Measurements from ENCODE around the gene FOXK2. TPM values are rescaled to one million over a fixed set of nuclear protein-coding genes. Genes with fewer than 3 reads are reported as not detected.
"Not testable (repeated sequence)": the region's sequence is repeated elsewhere in the genome, so short reads cannot be mapped to it uniquely, and the experiment has no call there.

Gene FOXK2
- total RNA-seq, 1 donor: 29.3 TPM

DNA sequence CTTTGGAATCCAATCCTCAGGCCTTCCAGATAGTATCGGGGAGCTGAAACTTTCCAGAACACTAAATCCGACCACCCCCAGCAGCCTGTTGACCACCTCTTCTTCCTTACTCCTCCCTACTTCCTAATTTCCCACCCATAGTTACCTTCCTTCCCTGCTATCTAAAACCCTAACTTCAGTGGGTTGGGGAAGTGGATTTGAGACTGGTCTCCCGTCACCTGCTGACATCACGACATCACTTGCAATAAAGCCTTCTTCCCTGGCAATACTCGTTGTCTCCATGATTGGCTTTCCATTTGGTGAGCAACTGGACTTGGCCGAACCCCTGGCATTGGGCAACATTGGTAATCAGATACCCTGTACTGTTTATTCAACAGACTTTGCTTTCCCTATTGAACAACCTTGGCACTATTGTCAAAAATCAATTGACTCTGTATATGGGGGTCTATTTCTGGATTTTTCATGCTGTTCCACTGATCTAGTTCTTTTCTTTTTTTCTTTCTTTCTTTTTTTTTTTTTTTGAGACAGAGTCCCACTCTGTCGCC lies 11.8 kb upstream of the FOXK2 start:
- no peaks in the 10 kb centered on the region for H3K36me3 ChIP-seq (ENCODE audit: insufficient read depth, low read length)
- peak; percentile 41 for DNase-seq (ENCODE audit: insufficient read length, low spot score, missing footprints)

GRCh38 chr17:82511642-82512041 lies 7.9 kb upstream of the FOXK2 start:
- H3K36me3 ChIP-seq (ENCODE audit: insufficient read depth, low read length); H3K27ac ChIP-seq (ENCODE audit: low read depth, low read length); H3K4me3 ChIP-seq (ENCODE audit: insufficient read depth, low read length); H3K79me2 ChIP-seq (ENCODE audit: insufficient read depth, low read length); H3K27me3 ChIP-seq (ENCODE audit: insufficient read depth, low read length); DNase-seq (ENCODE audit: insufficient read length, low spot score, missing footprints); H3K4me1 ChIP-seq (ENCODE audit: insufficient read depth, low read length); H3K9me3 ChIP-seq (ENCODE audit: low read depth, low read length); H4K20me1 ChIP-seq (ENCODE audit: insufficient read depth, low read length): not testable (repeated sequence)
- H3K4me2 ChIP-seq (ENCODE audit: insufficient read depth, low read length): peak overlapping the region; percentile 56
- H2AFZ ChIP-seq (ENCODE audit: low read length): peak overlapping the region; percentile 78

More for the DNA sequence above, 11.8 kb upstream of the FOXK2 start:
- no peaks in the 10 kb centered on the region for H3K9me3 ChIP-seq (ENCODE audit: low read depth, low read length)
- no peak overlapping the region for H3K4me2 ChIP-seq (ENCODE audit: insufficient read depth, low read length)
- no peak overlapping the region for H3K4me3 ChIP-seq (ENCODE audit: insufficient read depth, low read length)
- no peak overlapping the region for H3K27ac ChIP-seq (ENCODE audit: low read depth, low read length)
- no peaks in the 10 kb centered on the region for H3K27me3 ChIP-seq (ENCODE audit: insufficient read depth, low read length)
- no peaks in the 10 kb centered on the region for H3K4me1 ChIP-seq (ENCODE audit: insufficient read depth, low read length)
- H3K79me2 ChIP-seq (ENCODE audit: insufficient read depth, low read length): no peaks in the 10 kb centered on the region
- no peaks in the 10 kb centered on the region for H4K20me1 ChIP-seq (ENCODE audit: insufficient read depth, low read length)
- H2AFZ ChIP-seq (ENCODE audit: low read length): no peak overlapping the region
- no peak for TF ChIP-seq CTCF (IDR thresholded peaks at IDR 0.05; ENCODE audit: extremely low read depth, low read depth, low read length)

GRCh38 chr17:82513864-82514263 lies 5.7 kb upstream of the FOXK2 start:
- not testable (repeated sequence) for H3K4me2 ChIP-seq (ENCODE audit: insufficient read depth, low read length); H3K9me3 ChIP-seq (ENCODE audit: low read depth, low read length); DNase-seq (ENCODE audit: insufficient read length, low spot score, missing footprints); H3K27ac ChIP-seq (ENCODE audit: low read depth, low read length); H2AFZ ChIP-seq (ENCODE audit: low read length); H3K27me3 ChIP-seq (ENCODE audit: insufficient read depth, low read length); H3K79me2 ChIP-seq (ENCODE audit: insufficient read depth, low read length); H3K4me3 ChIP-seq (ENCODE audit: insufficient read depth, low read length); H3K4me1 ChIP-seq (ENCODE audit: insufficient read depth, low read length); H3K36me3 ChIP-seq (ENCODE audit: insufficient read depth, low read length); H4K20me1 ChIP-seq (ENCODE audit: insufficient read depth, low read length)

GRCh38 chr17:82517230-82517865 lies 2.2 kb upstream of the FOXK2 start:
- H3K4me3 ChIP-seq (ENCODE audit: insufficient read depth, low read length): no peak overlapping the region
- H3K79me2 ChIP-seq (ENCODE audit: insufficient read depth, low read length): peaks cover 24% of the 10 kb centered on the region
- no peaks in the 10 kb centered on the region for H3K27me3 ChIP-seq (ENCODE audit: insufficient read depth, low read length)
- DNase-seq (ENCODE audit: insufficient read length, low spot score, missing footprints): peak; percentile 54
- no peak overlapping the region for H2AFZ ChIP-seq (ENCODE audit: low read length)
- H3K27ac ChIP-seq (ENCODE audit: low read depth, low read length): no peak overlapping the region
- TF ChIP-seq CTCF (IDR thresholded peaks at IDR 0.05; ENCODE audit: extremely low read depth, low read depth, low read length): no peak
- H3K36me3 ChIP-seq (ENCODE audit: insufficient read depth, low read length): no peaks in the 10 kb centered on the region
- no peaks in the 10 kb centered on the region for H3K9me3 ChIP-seq (ENCODE audit: low read depth, low read length)
- H3K4me2 ChIP-seq (ENCODE audit: insufficient read depth, low read length): no peak overlapping the region
- peaks cover 7% of the 10 kb centered on the region for H3K4me1 ChIP-seq (ENCODE audit: insufficient read depth, low read length)
- peaks cover 15% of the 10 kb centered on the region for H4K20me1 ChIP-seq (ENCODE audit: insufficient read depth, low read length)

Data from osteoblast (primary cell).